NAMALWA (cell line): ENCODE data around the gene MORF4L2.

ENCODE experiments used
- DNase-seq: peaks from one replicate; pipeline ENCODE4 v3.0.0-alpha.2; 2015; ENCODE audit warnings: low spot score

MORF4L2 gene

GRCh38 chrX:103631145-103631544 lies 55.4 kb downstream of the MORF4L2 start:
- no peak for DNase-seq

GRCh38 chrX:103630171-103630511 lies 56.4 kb downstream of the MORF4L2 start:
- DNase-seq, result no peak

- no peak for DNase-seq
These were observed 57.0 kb downstream of the MORF4L2 start for GRCh38 chrX:103629318-103630170.

- DNase-seq, result peak; percentile 46
These were observed 57.8 kb downstream of the MORF4L2 start, which contains the start of gene TCEAL1 for GRCh38 chrX:103628386-103629317. Gene TCEAL1 (plus strand): TSS chrX:103628975. CDS start chrX:103629917, 942 bp downstream.

- no peak for DNase-seq
These were observed 59.6 kb downstream of the MORF4L2 start for GRCh38 chrX:103626855-103627254.
